Neural progenitor cell (in vitro differentiated cells): ENCODE measurements around the gene PHOX2A. TPM values are rescaled to one million over a fixed set of nuclear protein-coding genes. Genes with fewer than 3 reads are reported as not detected.
A peak's percentile ranks its signal among the peaks of the same experiment; 100 is the strongest.

Experiments used
- DNase-seq: peaks from one replicate; pipeline ENCODE4 v3.0.0-alpha.2; 2016; ENCODE audit warnings: low spot score
- H2AFZ ChIP-seq: fragments of 200-600 bp; sonication (generic); replicated peaks from 2 replicates; pipeline ENCODE4 v1.6.1; 2016; ENCODE audit warnings: antibody characterized with exemption
- H3F3A ChIP-seq: fragments of 200-600 bp; sonication (generic); 2 replicates; pipeline ENCODE4 v1.6.1; 2016; ENCODE audit warnings: antibody characterized with exemption, low read depth
- H3K27ac ChIP-seq: fragments of 200-600 bp; sonication (generic); 2 replicates; pipeline ENCODE4 v1.5.1; 2016; ENCODE audit warnings: mild to moderate bottlenecking
- H3K27me3 ChIP-seq: fragments of 200-600 bp; sonication (generic); 2 replicates; pipeline ENCODE4 v1.6.1; 2016; ENCODE audit warnings: mild to moderate bottlenecking, moderate library complexity
- H3K36me3 ChIP-seq: fragments of 200-600 bp; sonication (generic); 2 replicates; pipeline ENCODE4 v1.5.1; 2016
- H3K4me1 ChIP-seq: fragments of 200-600 bp; sonication (generic); 2 replicates; pipeline ENCODE4 v1.6.1; 2016; ENCODE audit warnings: mixed run types
- H3K4me2 ChIP-seq: fragments of 200-600 bp; sonication (generic); 2 replicates; pipeline ENCODE4 v1.6.1; 2016
- H3K4me3 ChIP-seq: fragments of 200-600 bp; sonication (generic); 2 replicates; pipeline ENCODE4 v1.5.1; 2016
- H3K79me2 ChIP-seq: fragments of 200-600 bp; sonication (generic); 2 replicates; pipeline ENCODE4 v1.6.1; 2016; ENCODE audit warnings: low read depth
- H3K9ac ChIP-seq: fragments of 200-600 bp; sonication (generic); 2 replicates; pipeline ENCODE4 v1.6.1; 2016
- H3K9me3 ChIP-seq: fragments of 200-600 bp; sonication (generic); 2 replicates; pipeline ENCODE4 v1.5.1; 2016; ENCODE audit warnings: low read depth
- H4K20me1 ChIP-seq: fragments of 200-600 bp; sonication (generic); 2 replicates; pipeline ENCODE4 v1.6.1; 2016; ENCODE audit warnings: low read depth
- H3K27ac Mint-ChIP-seq: 3 replicates; pipeline ENCODE4 v1.8.0; 2021; ENCODE audit warnings: mixed read lengths
- H3K27me3 Mint-ChIP-seq: 2 replicates; pipeline ENCODE4 v1.8.0; 2022; ENCODE audit warnings: low read depth, mild to moderate bottlenecking, inconsistent platforms, moderate library complexity, mixed read lengths; ENCODE audit not compliant: insufficient read depth
- H3K36me3 Mint-ChIP-seq: 3 replicates; pipeline ENCODE4 v1.8.0; 2021; ENCODE audit warnings: mixed read lengths
- H3K4me1 Mint-ChIP-seq: 3 replicates; pipeline ENCODE4 v1.8.0; 2021; ENCODE audit warnings: mixed read lengths
- H3K4me3 Mint-ChIP-seq: 3 replicates; pipeline ENCODE4 v1.8.0; 2021; ENCODE audit warnings: mild to moderate bottlenecking, moderate library complexity, mixed read lengths
- H3K9me3 Mint-ChIP-seq: 3 replicates; pipeline ENCODE4 v1.8.0; 2020; ENCODE audit warnings: mixed read lengths
- CTCF ChIP-seq: fragments of 200-600 bp; sonication (generic); IDR thresholded peaks from 2 replicates; pipeline ENCODE4 v1.5.1; 2017; ENCODE audit warnings: antibody characterized with exemption, mild to moderate bottlenecking
- EZH2 ChIP-seq: fragments of 200-600 bp; sonication (generic); IDR thresholded peaks from 2 replicates; pipeline ENCODE4 v1.6.1; 2017; ENCODE audit warnings: antibody characterized with exemption, mild to moderate bottlenecking, moderate library complexity
- EZH2phosphoT487 ChIP-seq: fragments of 200-600 bp; sonication (generic); IDR thresholded peaks from 2 replicates; pipeline ENCODE4 v1.6.1; 2017; ENCODE audit warnings: antibody characterized with exemption
- total RNA-seq: library from RNA; depleted of rRNA; stranded (reverse); fragments of >200 nt; gene quantifications from 2 replicates; pipeline ENCODE4 v1.2.3, GENCODE V29; 2015; ENCODE audit warnings: low replicate concordance

Gene PHOX2A
- total RNA-seq, 1 donor from 2014 or later, result not detected

GRCh38 chr11:72240461-72241290 lies 3.3 kb downstream of the PHOX2A start:
- H3K9me3 ChIP-seq, result no peaks in the 10 kb centered on the region
- peaks cover 25% of the 10 kb centered on the region for H4K20me1 ChIP-seq
- no peaks in the 10 kb centered on the region for H3K36me3 ChIP-seq
- peak overlapping the region; percentile 80 for H3K4me3 Mint-ChIP-seq
- peaks cover 26% of the 10 kb centered on the region for H3K4me1 Mint-ChIP-seq
- peaks cover 73% of the 10 kb centered on the region for H3K27me3 ChIP-seq
- peaks cover 12% of the 10 kb centered on the region for H3K36me3 Mint-ChIP-seq
- H3F3A ChIP-seq, result peaks cover 34% of the 10 kb centered on the region
- H2AFZ ChIP-seq, result peak overlapping the region; percentile 79
- no peak overlapping the region for H3K27ac Mint-ChIP-seq
- peak; percentile 20 for DNase-seq
- H3K4me3 ChIP-seq, result peak overlapping the region; percentile 32
- no peaks in the 10 kb centered on the region for H3K79me2 ChIP-seq
- peaks cover 15% of the 10 kb centered on the region for H3K9me3 Mint-ChIP-seq
- TF ChIP-seq EZH2, result peak; percentile 90
- TF ChIP-seq CTCF, result no peak
- TF ChIP-seq EZH2phosphoT487, result peak; percentile 60
- peaks cover 29% of the 10 kb centered on the region for H3K4me1 ChIP-seq
- no peak overlapping the region for H3K9ac ChIP-seq
- peak overlapping the region; percentile 72 for H3K4me2 ChIP-seq
- H3K27me3 Mint-ChIP-seq, result peaks cover 40% of the 10 kb centered on the region
- H3K27ac ChIP-seq, result no peak overlapping the region

GRCh38 chr11:72239849-72240460 lies 4.0 kb downstream of the PHOX2A start:
- peaks cover 15% of the 10 kb centered on the region for H3K9me3 Mint-ChIP-seq
- Histone ChIP-seq H3K4me1 (peaks cover 29% of the 10 kb centered on the region), H3K27me3 (peaks cover 66% of the 10 kb centered on the region), H3K79me2 (no peaks in the 10 kb centered on the region), H4K20me1 (peaks cover 25% of the 10 kb centered on the region), H3K36me3 (no peaks in the 10 kb centered on the region), H2AFZ (peak overlapping the region; percentile 79), H3K4me3 (peak overlapping the region; percentile 32), H3K27ac (no peak overlapping the region), H3K9ac (no peak overlapping the region), H3K4me2 (peak overlapping the region; percentile 72), H3F3A (peaks cover 34% of the 10 kb centered on the region), H3K9me3 (no peaks in the 10 kb centered on the region)
- TF ChIP-seq CTCF, result no peak
- TF ChIP-seq EZH2phosphoT487, result peak; percentile 66
- TF ChIP-seq EZH2, result peak; percentile 87
- H3K36me3 Mint-ChIP-seq, result peaks cover 12% of the 10 kb centered on the region
- H3K27me3 Mint-ChIP-seq, result peaks cover 40% of the 10 kb centered on the region
- DNase-seq, result peak; percentile 20
- no peak overlapping the region for H3K27ac Mint-ChIP-seq
- peak overlapping the region; percentile 80 for H3K4me3 Mint-ChIP-seq
- H3K4me1 Mint-ChIP-seq, result peaks cover 26% of the 10 kb centered on the region

- no peak overlapping the region for H3K27ac ChIP-seq
- H3K9me3 ChIP-seq, result no peaks in the 10 kb centered on the region
- Mint-ChIP-seq H3K4me3 (peak overlapping the region; percentile 86), H3K27me3 (peaks cover 40% of the 10 kb centered on the region), H3K27ac (no peak overlapping the region), H3K36me3 (peaks cover 17% of the 10 kb centered on the region), H3K4me1 (peaks cover 21% of the 10 kb centered on the region), H3K9me3 (peaks cover 15% of the 10 kb centered on the region)
- H3F3A ChIP-seq, result peaks cover 34% of the 10 kb centered on the region
- H2AFZ ChIP-seq, result peak overlapping the region; percentile 79
- peaks cover 27% of the 10 kb centered on the region for H3K4me1 ChIP-seq
- peaks cover 60% of the 10 kb centered on the region for H3K27me3 ChIP-seq
- no peak for TF ChIP-seq EZH2phosphoT487
- no peak for TF ChIP-seq CTCF
- no peak for TF ChIP-seq EZH2
- peak; percentile 73 for DNase-seq
- no peaks in the 10 kb centered on the region for H3K79me2 ChIP-seq
- H3K4me3 ChIP-seq, result peak overlapping the region; percentile 32
- peak overlapping the region; percentile 72 for H3K4me2 ChIP-seq
- H3K36me3 ChIP-seq, result no peaks in the 10 kb centered on the region
- H3K9ac ChIP-seq, result no peak overlapping the region
- H4K20me1 ChIP-seq, result peaks cover 25% of the 10 kb centered on the region
Observed at GRCh38 chr11:72239313-72239848, 4.6 kb downstream of the PHOX2A start.
